IMR-90 (cell line): ENCODE measurements around the gene LPGAT1. TPM values are rescaled to one million over a fixed set of nuclear protein-coding genes. Genes with fewer than 3 reads are reported as not detected.

ENCODE experiments used
- ATAC-seq: fragments of 200-7000 bp; cut with Tn5 transposase; 2 replicates; pipeline ENCODE4 v1.9.1; 2020; ENCODE audit warnings: low read depth, mild to moderate bottlenecking, moderate library complexity
- BruUV-seq: library from RNA; stranded (reverse); fragments of 400-500 nt; replicated peaks from 2 replicates; lab custom pipeline; 2021; lab: Mats Ljungman, UMichigan
- CTCF ChIA-PET: fragments of 300-600 bp; formaldehyde crosslinking; extraction: SDS; loops from one replicate; lab custom pipeline; 2021; ENCODE audit warnings: antibody characterized with exemption; lab: Yijun Ruan, JAX
- POLR2A ChIA-PET: fragments of 300-600 bp; sonication (Branson Sonifier 250); formaldehyde crosslinking; loops from one replicate; lab custom pipeline; 2022; ENCODE audit warnings: antibody characterized with exemption; ENCODE audit not compliant: unreplicated experiment; lab: Charles Lee
- DNase-seq: peaks from one replicate; pipeline ENCODE4 v3.0.0; 2013
- H2AFZ ChIP-seq: replicated peaks from 2 replicates; pipeline ENCODE3; 2013; ENCODE audit warnings: low read length, mild to moderate bottlenecking; ENCODE audit not compliant: poor library complexity
- H2AK5ac ChIP-seq: 2 replicates; pipeline ENCODE4 v1.6.1; 2013; ENCODE audit warnings: low read depth, low read length, inconsistent platforms
- H2AK9ac ChIP-seq: replicated peaks from 2 replicates; pipeline ENCODE3; 2013; ENCODE audit warnings: mild to moderate bottlenecking, low read depth, low read length, moderate library complexity; ENCODE audit not compliant: poor library complexity
- H2BK120ac ChIP-seq: 2 replicates; pipeline ENCODE4 v1.6.1; 2013; ENCODE audit warnings: low read depth, low read length, inconsistent platforms
- H2BK15ac ChIP-seq: 3 replicates; pipeline ENCODE4 v1.6.1; 2013; ENCODE audit warnings: low read depth, low read length, inconsistent platforms
- H2BK20ac ChIP-seq: 2 replicates; pipeline ENCODE4 v1.6.1; 2013; ENCODE audit warnings: low read depth, mild to moderate bottlenecking, inconsistent platforms, low read length, moderate library complexity
- H2BK5ac ChIP-seq: 2 replicates; pipeline ENCODE4 v1.6.1; 2013; ENCODE audit warnings: mild to moderate bottlenecking, low read depth, low read length, inconsistent platforms; ENCODE audit not compliant: poor library complexity, severe bottlenecking
- H3K14ac ChIP-seq: replicated peaks from 2 replicates; pipeline ENCODE4 v1.6.1; 2013; ENCODE audit warnings: low read depth, low read length, inconsistent platforms
- H3K18ac ChIP-seq: 2 replicates; pipeline ENCODE4 v1.6.1; 2013; ENCODE audit warnings: low read depth, low read length, control low read depth
- H3K23ac ChIP-seq: 2 replicates; pipeline ENCODE4 v1.6.1; 2013; ENCODE audit warnings: low read depth, low read length, inconsistent platforms
- H3K27ac ChIP-seq: 2 replicates; pipeline ENCODE4 v1.5.1; 2013; ENCODE audit warnings: mild to moderate bottlenecking, control low read depth, low read length; ENCODE audit not compliant: insufficient read depth
- H3K27me3 ChIP-seq: 2 replicates; pipeline ENCODE4 v1.6.1; 2013; ENCODE audit warnings: low read length; ENCODE audit not compliant: control insufficient read depth, insufficient read depth
- H3K36me3 ChIP-seq: 2 replicates; pipeline ENCODE4 v1.6.1; 2013; ENCODE audit warnings: low read length, mixed read lengths; ENCODE audit not compliant: control insufficient read depth, insufficient read depth
- H3K4ac ChIP-seq: 2 replicates; pipeline ENCODE4 v1.6.1; 2013; ENCODE audit warnings: low read depth, low read length, inconsistent platforms
- H3K4me1 ChIP-seq: 2 replicates; pipeline ENCODE4 v1.6.1; 2013; ENCODE audit warnings: low read length, mixed read lengths; ENCODE audit not compliant: control insufficient read depth, insufficient read depth
- H3K4me2 ChIP-seq: 2 replicates; pipeline ENCODE4 v1.6.1; 2013; ENCODE audit warnings: low read depth, mild to moderate bottlenecking, control low read depth, low read length, moderate library complexity
- H3K4me3 ChIP-seq: 2 replicates; pipeline ENCODE4 v1.5.1; 2013; ENCODE audit warnings: low read depth, mild to moderate bottlenecking, control low read depth, low read length, moderate library complexity; ENCODE audit not compliant: insufficient read depth
- H3K56ac ChIP-seq: 2 replicates; pipeline ENCODE4 v1.6.1; 2013; ENCODE audit warnings: low read length, inconsistent platforms; ENCODE audit not compliant: insufficient read depth; ENCODE audit errors: extremely low read depth
- H3K79me1 ChIP-seq, 2 experiments: 2 replicates each; pipeline ENCODE4 v1.6.1; 2013; ENCODE audit warnings: low read length in 2 of 2, inconsistent platforms in 1 of 2, low read depth in 1 of 2
- H3K9ac ChIP-seq: 2 replicates; pipeline ENCODE4 v1.6.1; 2013; ENCODE audit warnings: low read depth, low read length, control low read depth
- H3K9me1 ChIP-seq: 2 replicates; pipeline ENCODE4 v1.6.1; 2013; ENCODE audit warnings: low read length, inconsistent platforms; ENCODE audit not compliant: insufficient read depth
- H3K9me3 ChIP-seq: 2 replicates; pipeline ENCODE4 v1.6.1; 2013; ENCODE audit warnings: low read length; ENCODE audit not compliant: control insufficient read depth, insufficient read depth
- H4K20me1 ChIP-seq: 2 replicates; pipeline ENCODE4 v1.6.1; 2013; ENCODE audit warnings: low read length, inconsistent platforms; ENCODE audit not compliant: insufficient read depth
- H4K5ac ChIP-seq: 2 replicates; pipeline ENCODE4 v1.6.1; 2013; ENCODE audit warnings: mild to moderate bottlenecking, low read depth, low read length, control low read depth
- H4K8ac ChIP-seq, 2 experiments: 2 replicates each; pipeline ENCODE4 v1.6.1; 2013; ENCODE audit warnings: low read depth in 2 of 2, low read length in 2 of 2, control low read depth in 1 of 2, inconsistent platforms in 1 of 2
- H4K91ac ChIP-seq: 2 replicates; pipeline ENCODE4 v1.6.1; 2013; ENCODE audit warnings: low read depth, low read length, inconsistent platforms; ENCODE audit not compliant: insufficient read depth
- CEBPB ChIP-seq: IDR thresholded peaks from 2 replicates; pipeline ENCODE4 v1.6.1; 2012; ENCODE audit warnings: low read depth, low read length, improper control_type of control experiment
- CHD1 ChIP-seq: IDR thresholded peaks from 2 replicates; pipeline ENCODE4 v1.6.1; 2012; ENCODE audit warnings: low read depth, low read length, improper control_type of control experiment
- CTCF ChIP-seq: conservative IDR thresholded peaks from 2 replicates; pipeline ENCODE4 v1.5.1; 2012; ENCODE audit warnings: mild to moderate bottlenecking, low read depth, low read length, improper control_type of control experiment
- FOS ChIP-seq: fragments of 150-350 bp; IDR thresholded peaks from 2 replicates; pipeline ENCODE4 v1.6.1; 2016; ENCODE audit warnings: low read depth, low read length
- MAFK ChIP-seq: IDR thresholded peaks from 2 replicates; pipeline ENCODE4 v1.6.1; 2012; ENCODE audit warnings: low read depth, low read length, improper control_type of control experiment
- MAZ ChIP-seq: IDR thresholded peaks from 2 replicates; pipeline ENCODE4 v1.6.1; 2012; ENCODE audit warnings: low read depth, mild to moderate bottlenecking, low read length, improper control_type of control experiment, moderate library complexity, borderline replicate concordance
- NFE2L2 ChIP-seq: fragments of 150-350 bp; IDR thresholded peaks from 2 replicates; pipeline ENCODE4 v1.6.1; 2016; ENCODE audit warnings: low read depth, mild to moderate bottlenecking, low read length
- POLR2A ChIP-seq: IDR thresholded peaks from 2 replicates; pipeline ENCODE4 v1.6.1; 2012; ENCODE audit warnings: mild to moderate bottlenecking, low read depth, low read length
- RFX5 ChIP-seq: IDR thresholded peaks from 2 replicates; pipeline ENCODE4 v1.8.0; 2012; ENCODE audit warnings: low read depth, mild to moderate bottlenecking, low read length, moderate library complexity
- SMC3 ChIP-seq: fragments of 150-350 bp; IDR thresholded peaks from 2 replicates; pipeline ENCODE4 v1.6.1; 2016; ENCODE audit warnings: low read depth, mild to moderate bottlenecking, antibody characterized with exemption, low read length, moderate library complexity
- WGBS, 2 experiments: methylation state at CpG; one replicate each; pipeline versions ENCODE4 v1.1.5 to v1.1.7; 2013; ENCODE audit warnings: missing lambda C conversion rate in 2 of 2; ENCODE audit not compliant: insufficient read length in 1 of 2; ENCODE audit errors: extremely low coverage in 2 of 2; 5-methylcytosine and 5-hydroxymethylcytosine counted together
- dilution Hi-C: fragments of 300-500 bp; cut with HindIII; formaldehyde crosslinking; loops from one replicate; pipeline ENCODE4 v1.14.3; 2018; ENCODE audit warnings: low sequenced_read_pairs; ENCODE audit not compliant: unreplicated experiment
- in situ Hi-C: fragments of 300-500 bp; cut with MboI; formaldehyde crosslinking; loops from 3 replicates; pipeline ENCODE4 v1.14.3; 2019; ENCODE audit warnings: low sequenced_read_pairs, inconsistent platforms, mixed read lengths
- intact Hi-C: fragments of 100-400 bp; cut with micrococcal nuclease; formaldehyde crosslinking; loops from 2 replicates; pipeline ENCODE4 v1.10.0; 2022
- polyA plus RNA-seq, 3 experiments: library from polyadenylated mRNA; depleted of rRNA; stranded (reverse); fragments of >200 nt; gene quantifications; 2 replicates each; pipeline ENCODE4 v1.2.3, GENCODE V29; 2012; ENCODE audit warnings: low replicate concordance in 1 of 3
- total RNA-seq: library from RNA; depleted of rRNA; stranded (reverse); fragments of >200 nt; gene quantifications from 2 replicates; pipeline ENCODE4 v1.2.3, GENCODE V29; 2012
- TF ChIP-seq, protein P1 (sequence below): fragments of 150-350 bp; IDR thresholded peaks from 2 replicates; pipeline ENCODE4 v1.6.1; 2016; ENCODE audit warnings: low read depth, mild to moderate bottlenecking, low read length, moderate library complexity, borderline replicate concordance

Gene LPGAT1
- total and polyA plus RNA-seq, 2 of the 4 experiments (the other 2 are of a cell fraction): 6.7 to 13.6 TPM

- H3K4me2 ChIP-seq: no peak overlapping the region
- H3K9ac ChIP-seq: no peak overlapping the region
- ATAC-seq (no peak), DNase-seq (peak; percentile 7)
- no TSS peak for BruUV-seq
- no peak overlapping the region for H3K56ac ChIP-seq
- H2BK20ac ChIP-seq: no peak overlapping the region
- H3K4me1 ChIP-seq: peaks cover 6% of the 10 kb centered on the region
- H2AK9ac ChIP-seq: no peak overlapping the region
- H3K79me1 ChIP-seq: no peaks in the 10 kb centered on the region
- H4K20me1 ChIP-seq: no peaks in the 10 kb centered on the region
- no peak overlapping the region for H4K8ac ChIP-seq
- H2BK5ac ChIP-seq: no peak overlapping the region
- H2BK120ac ChIP-seq: no peak overlapping the region
- TF ChIP-seq RFX5 (no peak), FOS (no peak), MAZ (no peak), MAFK (no peak), NFE2L2 (no peak), CTCF (no peak), POLR2A (no peak), CHD1 (no peak), CEBPB (no peak), SMC3 (no peak)
- TF ChIP-seq, protein P1, sequence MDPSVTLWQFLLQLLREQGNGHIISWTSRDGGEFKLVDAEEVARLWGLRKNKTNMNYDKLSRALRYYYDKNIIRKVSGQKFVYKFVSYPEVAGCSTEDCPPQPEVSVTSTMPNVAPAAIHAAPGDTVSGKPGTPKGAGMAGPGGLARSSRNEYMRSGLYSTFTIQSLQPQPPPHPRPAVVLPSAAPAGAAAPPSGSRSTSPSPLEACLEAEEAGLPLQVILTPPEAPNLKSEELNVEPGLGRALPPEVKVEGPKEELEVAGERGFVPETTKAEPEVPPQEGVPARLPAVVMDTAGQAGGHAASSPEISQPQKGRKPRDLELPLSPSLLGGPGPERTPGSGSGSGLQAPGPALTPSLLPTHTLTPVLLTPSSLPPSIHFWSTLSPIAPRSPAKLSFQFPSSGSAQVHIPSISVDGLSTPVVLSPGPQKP: no peak
- no peak overlapping the region for H2BK15ac ChIP-seq
- intact Hi-C loops (no loop called here), dilution Hi-C loops (no loop called here), in situ Hi-C loops (no loop called here)
- no peak overlapping the region for H3K18ac ChIP-seq
- no peak overlapping the region for H4K5ac ChIP-seq
- no peak overlapping the region for H2AFZ ChIP-seq
- POLR2A ChIA-PET: no interaction called here
- H3K9me1 ChIP-seq: peaks cover 7% of the 10 kb centered on the region; the same call in 1 of the 2 replicates
- WGBS, 2 experiments: 100% methylated on average over 1 of the region's 2 CpGs; no CpG with 5 or more reads in 1 of the 2 experiments
- H3K14ac ChIP-seq: no peak overlapping the region
- H4K91ac ChIP-seq: no peak overlapping the region
- H3K23ac ChIP-seq: no peak overlapping the region
- no peak overlapping the region; the same call in 1 of the 2 replicates for H3K4ac ChIP-seq
- no peak overlapping the region for H3K27ac ChIP-seq
- no peak overlapping the region for H3K4me3 ChIP-seq
- H2AK5ac ChIP-seq: no peak overlapping the region
- no peaks in the 10 kb centered on the region for H3K9me3 ChIP-seq
- CTCF ChIA-PET: interaction anchor here (0.6 kb wide), 1 partner anchor 144 kb away, joined by 3 read pairs; no protein-coding TSS in a partner anchor
- H3K36me3 ChIP-seq: no peaks in the 10 kb centered on the region
- no peaks in the 10 kb centered on the region; the same call in none of the 2 replicates for H3K27me3 ChIP-seq
Observed at GRCh38 chr1:211738691-211739301, 91.8 kb downstream of the LPGAT1 start.
